ENCODE measurements around the gene COX7A2.

Gene COX7A2

GRCh38 chr6:75272145-75272840 lies 28.7 kb upstream of the COX7A2 start:
- peak overlapping the region in 11 of 21 experiments; percentile 8 to 77 (median 50) for H3K27ac ChIP-seq

GRCh38 chr6:75268988-75269354 lies 25.4 kb upstream of the COX7A2 start:
- Histone ChIP-seq H3K27ac (peak overlapping the region in 1 of 21 experiments; percentile 41), H3K4me3 (no peak overlapping the region)

More at GRCh38 chr6:75272145-75272840, 28.7 kb upstream of the COX7A2 start:
- H3K4me3 ChIP-seq: no peak overlapping the region

GRCh38 chr6:75268121-75268987 lies 24.8 kb upstream of the COX7A2 start:
- Histone ChIP-seq H3K27ac (peak overlapping the region in 3 of 21 experiments; percentile 0 to 51 (median 41)), H3K4me3 (no peak overlapping the region)

- H3K4me3 ChIP-seq: no peak overlapping the region
- H3K27ac ChIP-seq: peak overlapping the region in 1 of 21 experiments; percentile 41
These were observed 23.9 kb upstream of the COX7A2 start for GRCh38 chr6:75267461-75267860.

- Histone ChIP-seq H3K4me3 (no peak overlapping the region), H3K27ac (no peak overlapping the region)
These were observed 23.2 kb upstream of the COX7A2 start for GRCh38 chr6:75266716-75267291.

GRCh38 chr6:75263401-75263750 lies 19.8 kb upstream of the COX7A2 start:
- H3K4me3 ChIP-seq: no peak overlapping the region

GRCh38 chr6:75262716-75263400 lies 19.3 kb upstream of the COX7A2 start:
- Histone ChIP-seq H3K4me3 (no peak overlapping the region), H3K27ac (no peak overlapping the region)

More at GRCh38 chr6:75263401-75263750, 19.8 kb upstream of the COX7A2 start:
- no peak overlapping the region for H3K27ac ChIP-seq

- no peak overlapping the region for H3K4me3 ChIP-seq
- H3K27ac ChIP-seq: no peak overlapping the region
These were observed 17.7 kb upstream of the COX7A2 start for GRCh38 chr6:75261299-75261698.

- Histone ChIP-seq H3K4me3 (no peak overlapping the region), H3K27ac (no peak overlapping the region)
These were observed 13.9 kb upstream of the COX7A2 start for GRCh38 chr6:75257343-75258087.

- no peak overlapping the region for H3K27ac ChIP-seq
- no peak overlapping the region for H3K4me3 ChIP-seq
These were observed 7.0 kb upstream of the COX7A2 start for GRCh38 chr6:75250552-75250951.

GRCh38 chr6:75249837-75250236 lies 6.2 kb upstream of the COX7A2 start:
- H3K4me3 ChIP-seq: no peak overlapping the region
- H3K27ac ChIP-seq: no peak overlapping the region

GRCh38 chr6:75246386-75246785 lies 2.8 kb upstream of the COX7A2 start:
- H3K27ac ChIP-seq: no peak overlapping the region
- H3K4me3 ChIP-seq: no peak overlapping the region

- Histone ChIP-seq H3K27ac (peak overlapping the region in 20 of 21 experiments; percentile 79 to 93 (median 87)), H3K4me3 (peak overlapping the region; percentile 56 to 86 (median 77))
These were observed 523 bp upstream of the COX7A2 start for GRCh38 chr6:75244063-75244584.

- Histone ChIP-seq H3K27ac (no peak overlapping the region), H3K4me3 (no peak overlapping the region)
These were observed 7.0 kb downstream of the COX7A2 start for GRCh38 chr6:75236630-75237029.

- no peak overlapping the region for H3K27ac ChIP-seq
- no peak overlapping the region for H3K4me3 ChIP-seq
These were observed 8.3 kb downstream of the COX7A2 start for GRCh38 chr6:75235271-75235670.

GRCh38 chr6:75234126-75234865 lies 9.3 kb downstream of the COX7A2 start:
- Histone ChIP-seq H3K4me3 (no peak overlapping the region), H3K27ac (peak overlapping the region in 1 of 21 experiments; percentile 15)

GRCh38 chr6:75233092-75233615 lies 10.4 kb downstream of the COX7A2 start:
- Histone ChIP-seq H3K4me3 (no peak overlapping the region), H3K27ac (no peak overlapping the region)

Measured in skin epidermis (tissue), 12 donors.